Panc1 (cell line): ENCODE measurements around the gene MARCHF7.

Experiments
- POLR2AphosphoS5 ChIP-seq: IDR thresholded peaks from 2 replicates; pipeline ENCODE4 v1.6.1; 2012; ENCODE audit warnings: mild to moderate bottlenecking, low read depth, low read length, moderate library complexity
- TCF7L2 ChIP-seq: IDR thresholded peaks from 2 replicates; pipeline ENCODE4 v1.6.1; 2011; ENCODE audit warnings: mild to moderate bottlenecking, low read depth, low read length, inconsistent platforms
- TF ChIP-seq, protein P1 (sequence below): fragments of 450-650 bp; IDR thresholded peaks from 2 replicates; pipeline ENCODE4 v1.5.1; 2017; ENCODE audit warnings: mild to moderate bottlenecking
- TF ChIP-seq, protein P2 (sequence below), 2 experiments: IDR thresholded peaks; 2 replicates each; pipeline ENCODE4 v1.6.1; 2011 to 2012; ENCODE audit warnings: low read depth in 2 of 2, control low read depth in 1 of 2, low read length in 1 of 2, mild to moderate bottlenecking in 1 of 2, moderate library complexity in 1 of 2; ENCODE audit not compliant: insufficient read depth in 1 of 2

DNA sequence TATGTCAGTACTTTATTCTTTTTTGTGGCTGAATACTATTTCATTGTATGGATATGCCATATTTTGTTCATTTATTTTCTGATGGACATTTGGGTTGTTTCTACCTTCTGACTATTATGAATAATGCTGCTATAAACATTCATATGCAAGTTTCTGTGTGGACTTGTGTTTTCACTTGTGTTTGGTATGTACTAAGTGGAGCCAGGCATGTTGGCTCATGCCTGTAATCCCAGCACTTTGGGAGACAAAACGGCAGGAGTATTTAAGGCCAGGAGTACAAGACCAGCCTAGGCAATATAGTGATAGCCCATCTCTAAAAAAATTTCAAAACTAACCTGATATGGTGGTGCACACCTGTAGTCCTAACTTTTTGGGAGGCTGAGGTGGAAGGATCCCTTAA, 23.3 kb downstream of the MARCHF7 start:
- TF ChIP-seq, protein P1, sequence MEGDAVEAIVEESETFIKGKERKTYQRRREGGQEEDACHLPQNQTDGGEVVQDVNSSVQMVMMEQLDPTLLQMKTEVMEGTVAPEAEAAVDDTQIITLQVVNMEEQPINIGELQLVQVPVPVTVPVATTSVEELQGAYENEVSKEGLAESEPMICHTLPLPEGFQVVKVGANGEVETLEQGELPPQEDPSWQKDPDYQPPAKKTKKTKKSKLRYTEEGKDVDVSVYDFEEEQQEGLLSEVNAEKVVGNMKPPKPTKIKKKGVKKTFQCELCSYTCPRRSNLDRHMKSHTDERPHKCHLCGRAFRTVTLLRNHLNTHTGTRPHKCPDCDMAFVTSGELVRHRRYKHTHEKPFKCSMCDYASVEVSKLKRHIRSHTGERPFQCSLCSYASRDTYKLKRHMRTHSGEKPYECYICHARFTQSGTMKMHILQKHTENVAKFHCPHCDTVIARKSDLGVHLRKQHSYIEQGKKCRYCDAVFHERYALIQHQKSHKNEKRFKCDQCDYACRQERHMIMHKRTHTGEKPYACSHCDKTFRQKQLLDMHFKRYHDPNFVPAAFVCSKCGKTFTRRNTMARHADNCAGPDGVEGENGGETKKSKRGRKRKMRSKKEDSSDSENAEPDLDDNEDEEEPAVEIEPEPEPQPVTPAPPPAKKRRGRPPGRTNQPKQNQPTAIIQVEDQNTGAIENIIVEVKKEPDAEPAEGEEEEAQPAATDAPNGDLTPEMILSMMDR, result no peak
- TF ChIP-seq POLR2AphosphoS5 (no peak), TCF7L2 (no peak)
- TF ChIP-seq, protein P2, sequence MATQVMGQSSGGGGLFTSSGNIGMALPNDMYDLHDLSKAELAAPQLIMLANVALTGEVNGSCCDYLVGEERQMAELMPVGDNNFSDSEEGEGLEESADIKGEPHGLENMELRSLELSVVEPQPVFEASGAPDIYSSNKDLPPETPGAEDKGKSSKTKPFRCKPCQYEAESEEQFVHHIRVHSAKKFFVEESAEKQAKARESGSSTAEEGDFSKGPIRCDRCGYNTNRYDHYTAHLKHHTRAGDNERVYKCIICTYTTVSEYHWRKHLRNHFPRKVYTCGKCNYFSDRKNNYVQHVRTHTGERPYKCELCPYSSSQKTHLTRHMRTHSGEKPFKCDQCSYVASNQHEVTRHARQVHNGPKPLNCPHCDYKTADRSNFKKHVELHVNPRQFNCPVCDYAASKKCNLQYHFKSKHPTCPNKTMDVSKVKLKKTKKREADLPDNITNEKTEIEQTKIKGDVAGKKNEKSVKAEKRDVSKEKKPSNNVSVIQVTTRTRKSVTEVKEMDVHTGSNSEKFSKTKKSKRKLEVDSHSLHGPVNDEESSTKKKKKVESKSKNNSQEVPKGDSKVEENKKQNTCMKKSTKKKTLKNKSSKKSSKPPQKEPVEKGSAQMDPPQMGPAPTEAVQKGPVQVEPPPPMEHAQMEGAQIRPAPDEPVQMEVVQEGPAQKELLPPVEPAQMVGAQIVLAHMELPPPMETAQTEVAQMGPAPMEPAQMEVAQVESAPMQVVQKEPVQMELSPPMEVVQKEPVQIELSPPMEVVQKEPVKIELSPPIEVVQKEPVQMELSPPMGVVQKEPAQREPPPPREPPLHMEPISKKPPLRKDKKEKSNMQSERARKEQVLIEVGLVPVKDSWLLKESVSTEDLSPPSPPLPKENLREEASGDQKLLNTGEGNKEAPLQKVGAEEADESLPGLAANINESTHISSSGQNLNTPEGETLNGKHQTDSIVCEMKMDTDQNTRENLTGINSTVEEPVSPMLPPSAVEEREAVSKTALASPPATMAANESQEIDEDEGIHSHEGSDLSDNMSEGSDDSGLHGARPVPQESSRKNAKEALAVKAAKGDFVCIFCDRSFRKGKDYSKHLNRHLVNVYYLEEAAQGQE (IDR thresholded peaks at IDR 0.05; ENCODE audit: insufficient read depth in 1 of 2, low read depth in 2 of 2, low read length in 1 of 2), result no peak
